ENCODE measurements around the gene SIRT1.
"Not testable (repeated sequence)": the region's sequence is repeated elsewhere in the genome, so short reads cannot be mapped to it uniquely, and the experiment has no call there.

Gene SIRT1

DNA sequence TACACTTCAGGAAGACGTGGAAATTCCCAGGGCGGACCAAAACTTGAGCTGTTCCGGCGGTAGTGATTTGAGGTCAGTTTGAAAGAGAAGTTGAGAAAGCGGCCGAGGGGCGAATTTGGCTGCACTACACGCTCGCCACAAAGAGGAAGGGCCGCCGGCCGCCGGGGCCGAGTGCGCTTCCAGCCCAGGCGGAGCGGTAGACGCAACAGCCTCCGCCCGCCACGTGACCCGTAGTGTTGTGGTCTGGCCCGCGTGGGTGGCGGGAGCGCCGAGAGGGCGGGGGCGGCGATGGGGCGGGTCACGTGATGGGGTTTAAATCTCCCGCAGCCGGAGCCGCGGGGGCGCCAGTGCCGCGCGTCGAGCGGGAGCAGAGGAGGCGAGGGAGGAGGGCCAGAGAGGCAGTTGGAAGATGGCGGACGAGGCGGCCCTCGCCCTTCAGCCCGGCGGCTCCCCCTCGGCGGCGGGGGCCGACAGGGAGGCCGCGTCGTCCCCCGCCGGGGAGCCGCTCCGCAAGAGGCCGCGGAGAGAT, at the start of gene SIRT1:
Gene SIRT1, plus strand, starts transcription at position 344 of the 529 bp plus-strand sequence. Its CDS starts 66 bp downstream, at position 410.
- CTCF ChIA-PET, result interaction anchor here (0.6 to 1.1 kb wide), 3 partner anchors 29 to 346 kb away, joined by 4 read pairs; no protein-coding TSS in a partner anchor
- POLR2A ChIA-PET, result interaction anchor here (0.9 to 1.8 kb wide), 5 partner anchors 9 to 96 kb away, joined by 3 to 9 read pairs (median 3); partner anchors contain the start of gene DNAJC12
- DNase-seq (ENCODE audit: extremely low spot score), result peak; percentile 94
- TF ChIP-seq ELF4 (IDR thresholded peaks at IDR 0.05) (peak; percentile 21; the same call in 1 of the 2 replicates), FOXK2 (IDR thresholded peaks at IDR 0.05) (peak; percentile 82; the same call in 1 of the 2 replicates), CTBP1 (IDR thresholded peaks at IDR 0.05; ENCODE audit: borderline replicate concordance) (peak; percentile 54; the same call in 1 of the 2 replicates), L3MBTL2 (conservative IDR thresholded peaks at IDR 0.05) (peak; percentile 90), ZNF384 (IDR thresholded peaks at IDR 0.05) (no peak)

DNA sequence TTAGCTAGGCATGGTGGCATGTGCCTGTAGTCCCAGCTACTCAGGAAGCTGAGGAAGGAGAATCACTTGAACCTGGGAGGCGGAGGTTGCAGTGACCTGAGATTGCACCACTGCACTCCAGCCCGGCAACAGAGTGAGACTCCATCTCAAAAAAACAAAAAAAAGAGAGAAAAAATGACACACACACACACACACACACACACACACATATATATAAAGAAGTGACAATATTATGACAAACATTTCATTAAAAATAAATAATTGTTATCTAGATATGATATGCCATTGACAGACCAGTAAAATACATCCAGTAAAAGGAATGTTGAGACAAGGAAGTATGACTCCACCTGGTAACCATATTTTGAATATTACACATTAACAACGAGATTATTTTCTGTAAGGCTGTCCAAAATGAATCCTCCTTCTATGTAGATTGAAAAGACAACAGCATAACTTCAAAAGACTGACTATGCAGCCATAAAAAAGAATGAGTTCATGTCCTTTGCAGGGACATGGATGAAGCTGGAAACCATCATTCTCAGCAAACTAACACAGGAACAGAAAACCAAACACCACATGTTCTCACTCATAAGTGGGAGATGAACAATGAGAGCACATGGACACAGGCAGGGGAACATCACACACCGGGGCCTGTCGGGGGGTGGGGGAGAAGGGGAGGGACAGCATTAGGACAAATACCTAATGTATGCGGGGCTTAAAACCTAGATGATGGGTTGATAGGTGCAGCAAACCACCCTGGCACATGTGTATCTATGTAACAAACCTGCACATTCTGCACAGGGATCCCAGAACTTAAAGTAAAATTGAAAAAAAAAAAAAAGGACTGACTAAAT, 48.7 kb upstream of the SIRT1 start:
- 0 out of 2 replicates have a peak, but pooled peaks have one; percentile 33 for TF ChIP-seq L3MBTL2 (conservative IDR thresholded peaks at IDR 0.05)
- DNase-seq (ENCODE audit: extremely low spot score); CTCF ChIA-PET: not testable (repeated sequence)
- POLR2A ChIA-PET, result interaction anchor here (1.2 to 1.5 kb wide), 3 partner anchors 10 to 43 kb away, joined by 4 read pairs; no protein-coding TSS in a partner anchor

DNA sequence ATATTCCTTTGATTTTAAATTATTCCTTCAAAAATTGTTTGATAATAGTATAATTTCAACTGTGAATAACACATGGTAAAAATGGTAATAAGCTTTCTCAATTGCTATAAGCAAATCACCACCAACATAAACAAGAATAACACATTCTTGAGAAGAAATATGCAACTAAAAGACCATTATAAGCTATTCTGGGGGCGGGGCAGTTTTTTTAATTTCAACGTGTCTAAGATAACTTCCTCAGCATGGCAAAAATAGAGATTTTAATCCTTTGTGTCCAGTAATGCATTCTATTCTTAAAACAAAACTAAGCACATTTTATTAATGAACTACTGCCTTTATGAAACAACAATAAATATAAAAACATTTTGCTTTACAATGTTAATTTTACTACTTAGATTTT, 48.0 kb upstream of the SIRT1 start:
- TF ChIP-seq LEF1 (IDR thresholded peaks at IDR 0.05; ENCODE audit: borderline replicate concordance) (no peak), TARDBP (IDR thresholded peaks at IDR 0.05) (no peak), HDGF (IDR thresholded peaks at IDR 0.05; ENCODE audit: borderline replicate concordance) (no peak), FOXK2 (IDR thresholded peaks at IDR 0.05) (no peak)
- TF ChIP-seq, protein P1, sequence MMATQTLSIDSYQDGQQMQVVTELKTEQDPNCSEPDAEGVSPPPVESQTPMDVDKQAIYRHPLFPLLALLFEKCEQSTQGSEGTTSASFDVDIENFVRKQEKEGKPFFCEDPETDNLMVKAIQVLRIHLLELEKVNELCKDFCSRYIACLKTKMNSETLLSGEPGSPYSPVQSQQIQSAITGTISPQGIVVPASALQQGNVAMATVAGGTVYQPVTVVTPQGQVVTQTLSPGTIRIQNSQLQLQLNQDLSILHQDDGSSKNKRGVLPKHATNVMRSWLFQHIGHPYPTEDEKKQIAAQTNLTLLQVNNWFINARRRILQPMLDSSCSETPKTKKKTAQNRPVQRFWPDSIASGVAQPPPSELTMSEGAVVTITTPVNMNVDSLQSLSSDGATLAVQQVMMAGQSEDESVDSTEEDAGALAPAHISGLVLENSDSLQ (IDR thresholded peaks at IDR 0.05), result no peak
- ChIA-PET CTCF (no interaction called here), POLR2A (interaction anchor here (0.7 to 1.5 kb wide), 3 partner anchors 10 to 44 kb away, joined by 3 to 4 read pairs (median 4); no protein-coding TSS in a partner anchor)
- DNase-seq (ENCODE audit: extremely low spot score), result no peak

DNA sequence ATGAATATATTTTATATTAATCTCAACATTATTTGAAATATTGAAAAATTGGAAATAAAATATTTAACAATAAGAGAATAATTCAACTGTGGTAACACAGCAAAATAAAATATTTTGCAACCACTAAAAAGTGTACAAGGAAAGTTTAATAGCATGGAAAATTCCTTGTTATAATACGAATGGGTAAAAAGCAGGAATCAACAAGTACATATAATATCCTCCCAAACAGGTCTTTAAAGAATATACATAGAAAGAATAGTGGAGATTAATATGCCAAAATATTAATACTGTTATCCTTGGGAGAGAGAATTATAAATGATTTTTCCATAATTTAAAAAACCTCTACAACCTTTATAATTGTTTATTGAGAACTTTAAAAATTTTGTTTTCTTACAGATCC, 47.5 kb upstream of the SIRT1 start:
- ChIA-PET POLR2A (interaction anchor here (0.7 to 2.0 kb wide), 4 partner anchors 10 to 495 kb away, joined by 3 to 11 read pairs (median 4); partner anchors contain the start of gene HNRNPH3), CTCF (interaction anchor here (1.2 to 2.0 kb wide), 2 partner anchors 19 to 319 kb away, joined by 3 to 14 read pairs; no protein-coding TSS in a partner anchor)
- DNase-seq (ENCODE audit: extremely low spot score), result no peak
- TF ChIP-seq L3MBTL2 (conservative IDR thresholded peaks at IDR 0.05), result no peak

DNA sequence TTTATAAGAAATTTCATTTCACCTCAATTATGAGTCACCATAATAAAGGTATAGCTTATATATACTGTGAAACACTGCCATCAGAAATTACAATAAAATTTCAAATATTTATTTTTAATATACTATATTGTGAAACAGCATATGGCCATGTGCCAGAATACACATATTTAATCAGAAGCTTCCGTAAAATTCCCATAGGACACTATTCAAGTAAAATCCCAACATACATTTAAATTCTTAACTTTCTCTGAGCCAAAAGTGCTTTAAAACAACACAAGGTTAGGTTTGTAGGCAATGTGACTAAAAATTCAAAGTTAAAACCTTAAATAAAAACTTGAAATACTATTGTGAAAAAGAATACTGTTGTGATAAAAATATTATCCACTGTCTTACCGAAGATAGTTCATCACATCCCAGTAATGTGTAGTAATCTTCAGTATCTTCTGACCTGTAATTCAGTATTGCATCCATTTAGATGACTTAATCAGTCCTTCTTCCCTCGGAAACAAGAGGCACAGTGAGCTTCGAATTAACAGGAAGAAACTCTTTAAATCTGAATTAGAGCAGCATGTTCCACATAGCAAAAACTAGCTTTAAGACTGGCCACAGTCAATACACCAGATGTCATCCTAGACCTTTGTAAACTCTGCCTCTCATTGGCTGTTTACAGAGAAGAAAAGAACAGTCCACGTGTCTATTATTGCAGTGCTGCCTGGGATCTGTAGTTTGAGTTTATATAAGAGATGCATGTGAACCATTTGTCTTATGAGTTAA, 46.7 kb upstream of the SIRT1 start, which contains the start of gene DNAJC12:
Gene DNAJC12, minus strand, starts transcription at position 648 of the 774 bp plus-strand sequence. Its CDS starts 177 bp downstream, at position 471.
- ChIA-PET CTCF (interaction anchor here (0.7 to 2.0 kb wide), 4 partner anchors 18 to 319 kb away, joined by 3 to 14 read pairs (median 4); no protein-coding TSS in a partner anchor), POLR2A (interaction anchor here (0.7 to 2.0 kb wide), 8 partner anchors 9 to 511 kb away, joined by 3 to 20 read pairs (median 4); partner anchors contain the start of genes HNRNPH3 and SIRT1)
- peak; percentile 69 for DNase-seq (ENCODE audit: extremely low spot score)
- TF ChIP-seq L3MBTL2 (conservative IDR thresholded peaks at IDR 0.05) (peak; percentile 82), FOXK2 (IDR thresholded peaks at IDR 0.05) (peak; percentile 85), NFRKB (IDR thresholded peaks at IDR 0.05) (no peak)

DNA sequence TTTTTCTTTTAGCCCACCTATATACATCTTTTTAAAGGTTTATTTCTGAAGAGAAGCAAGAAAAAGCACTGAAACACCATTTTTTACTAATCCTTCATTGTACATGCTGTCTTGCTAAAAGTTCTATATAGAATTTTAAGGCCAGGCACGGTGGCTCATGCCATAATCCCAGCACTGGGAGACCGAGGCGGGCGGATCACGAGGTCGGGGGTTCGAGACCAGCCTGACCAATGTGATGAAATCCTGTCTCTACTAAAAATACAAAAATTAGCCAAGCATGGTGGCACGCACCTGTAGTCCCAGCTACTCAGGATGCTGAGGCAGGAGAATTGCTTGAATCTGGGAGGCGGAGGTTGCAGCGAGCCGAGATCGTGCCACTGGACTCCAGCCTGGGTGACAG, 44.9 kb upstream of the SIRT1 start:
- CTCF ChIA-PET; DNase-seq (ENCODE audit: extremely low spot score); POLR2A ChIA-PET: not testable (repeated sequence)

DNA sequence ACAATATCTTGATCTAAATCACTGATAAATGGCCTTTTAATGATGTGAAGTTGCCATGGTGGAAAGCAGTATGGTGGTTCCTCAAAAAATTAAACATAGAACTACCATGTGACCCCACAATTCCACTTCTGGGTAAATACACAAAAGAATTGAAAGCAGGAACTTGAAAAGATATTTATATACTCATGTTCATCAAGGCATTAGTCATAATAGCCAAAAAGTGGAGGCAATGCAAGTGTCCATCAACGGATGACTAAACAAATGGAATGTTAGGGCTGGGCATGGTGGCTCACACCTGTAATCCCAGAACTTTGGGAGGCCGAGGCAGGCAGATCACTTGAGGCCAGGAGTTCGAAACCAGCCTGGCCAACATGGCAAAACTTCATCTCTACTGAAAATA, 44.5 kb upstream of the SIRT1 start:
- TF ChIP-seq HDGF (IDR thresholded peaks at IDR 0.05; ENCODE audit: borderline replicate concordance) (no peak), TARDBP (IDR thresholded peaks at IDR 0.05) (no peak), CTBP1 (IDR thresholded peaks at IDR 0.05; ENCODE audit: borderline replicate concordance) (no peak), L3MBTL2 (conservative IDR thresholded peaks at IDR 0.05) (no peak), SP1 (IDR thresholded peaks at IDR 0.05) (no peak), FOXK2 (IDR thresholded peaks at IDR 0.05) (no peak)
- ChIA-PET POLR2A (no interaction called here), CTCF (no interaction called here)
- no peak for DNase-seq (ENCODE audit: extremely low spot score)

DNA sequence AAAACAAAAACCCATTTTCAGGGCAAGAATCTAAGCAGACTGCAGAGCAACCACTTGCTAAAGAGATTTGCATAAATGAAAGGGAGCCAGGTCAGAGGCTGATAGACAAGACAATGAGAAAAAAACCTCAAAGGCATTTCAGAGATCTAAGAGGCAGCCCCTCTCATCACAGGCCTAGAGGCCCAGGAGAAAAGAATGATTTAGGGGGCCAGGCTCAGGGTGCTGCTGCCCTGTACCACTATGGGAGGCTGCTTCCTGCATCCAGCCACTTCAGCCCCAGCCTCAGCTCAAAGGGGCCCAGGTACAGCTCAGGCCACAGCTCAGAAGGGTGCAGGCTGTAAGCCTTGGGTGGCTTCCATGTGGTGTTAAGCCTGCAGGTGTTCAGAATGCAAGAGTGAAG, 42.7 kb upstream of the SIRT1 start:
- POLR2A ChIA-PET, result no interaction called here
- no peak for DNase-seq (ENCODE audit: extremely low spot score)
- TF ChIP-seq, protein P1 (IDR thresholded peaks at IDR 0.05), result no peak
- TF ChIP-seq LEF1 (IDR thresholded peaks at IDR 0.05; ENCODE audit: borderline replicate concordance) (no peak), L3MBTL2 (conservative IDR thresholded peaks at IDR 0.05) (no peak), HDGF (IDR thresholded peaks at IDR 0.05; ENCODE audit: borderline replicate concordance) (no peak), ARNT (IDR thresholded peaks at IDR 0.05) (no peak), SP1 (IDR thresholded peaks at IDR 0.05) (no peak), ZNF384 (IDR thresholded peaks at IDR 0.05) (no peak), BHLHE40 (IDR thresholded peaks at IDR 0.05; ENCODE audit: borderline replicate concordance) (no peak), CTBP1 (IDR thresholded peaks at IDR 0.05; ENCODE audit: borderline replicate concordance) (no peak), FOXK2 (IDR thresholded peaks at IDR 0.05) (no peak)
- CTCF ChIA-PET, result no interaction called here

All from HEK293T (cell line).